ENCODE results near the gene GNE.
"Not testable (repeated sequence)": the region's sequence is repeated elsewhere in the genome, so short reads cannot be mapped to it uniquely, and the experiment has no call there.

The GNE gene

GRCh38 chr9:36301227-36301626 is 43.0 kb upstream of the GNE start:
- Histone ChIP-seq H3K79me1 (ENCODE audit: low read depth, low read length) (no peaks in the 10 kb centered on the region), H3K27me3 (ENCODE audit: control insufficient read depth in 3 of 3, insufficient read depth in 3 of 3, low read depth in 1 of 3, low read length in 3 of 3) (no peaks in the 10 kb centered on the region), H3K4ac (ENCODE audit: low read length) (no peak overlapping the region), H3K23ac (ENCODE audit: low read depth, low read length, poor library complexity) (no peak overlapping the region), H3K14ac (ENCODE audit: low read length) (no peak overlapping the region), H2AK5ac (ENCODE audit: low read depth, low read length) (no peak overlapping the region), H2BK12ac (ENCODE audit: low read length) (no peak overlapping the region), H2BK5ac (ENCODE audit: low read length) (no peak overlapping the region), H3K36me3 (replicated peaks in 1 of 2; ENCODE audit: control insufficient read depth in 2 of 2, insufficient read depth in 2 of 2, low read length in 2 of 2) (no peaks in the 10 kb centered on the region), H3K9ac (ENCODE audit: low read depth, low read length, poor library complexity) (no peak overlapping the region), H3K18ac (ENCODE audit: low read length) (no peak overlapping the region), H3K4me1 (ENCODE audit: control insufficient read depth in 2 of 2, insufficient read depth in 1 of 2, low read depth in 1 of 2, low read length in 2 of 2) (no peaks in the 10 kb centered on the region), H2BK15ac (ENCODE audit: low read length) (no peak overlapping the region), H4K8ac (ENCODE audit: low read depth, low read length) (no peak overlapping the region), H2BK120ac (ENCODE audit: low read depth, low read length) (no peak overlapping the region), H3K9me3 (replicated peaks in 1 of 2; ENCODE audit: control insufficient read depth in 2 of 2, insufficient read depth in 1 of 2, low read depth in 1 of 2, low read length in 2 of 2) (no peaks in the 10 kb centered on the region), H3K27ac (replicated peaks; ENCODE audit: low read length) (no peak overlapping the region), H3K4me2 (ENCODE audit: insufficient read depth, low read length, poor library complexity, severe bottlenecking) (no peak overlapping the region), H4K91ac (ENCODE audit: low read depth, low read length, poor library complexity) (no peak overlapping the region), H2AFZ (ENCODE audit: low read length) (no peak overlapping the region), H3K4me3 (ENCODE audit: low read length in 2 of 2) (no peak overlapping the region)
- no peak for DNase-seq (ENCODE audit: low spot score)
- WGBS, 2 donors (ENCODE audit: extremely low coverage in 2 of 2, insufficient read length in 2 of 2, insufficient replicate concordance in 1 of 2), result no CpG with 5 or more reads among the region's 5 CpGs

- Histone ChIP-seq H3K4me3 (ENCODE audit: low read length in 2 of 2) (no peak overlapping the region), H4K91ac (ENCODE audit: low read depth, low read length, poor library complexity) (no peak overlapping the region), H2BK120ac (ENCODE audit: low read depth, low read length) (no peak overlapping the region), H3K36me3 (replicated peaks in 1 of 2; ENCODE audit: control insufficient read depth in 2 of 2, insufficient read depth in 2 of 2, low read length in 2 of 2) (no peaks in the 10 kb centered on the region), H3K4ac (ENCODE audit: low read length) (no peak overlapping the region), H3K18ac (ENCODE audit: low read length) (no peak overlapping the region), H3K27ac (replicated peaks; ENCODE audit: low read length) (no peak overlapping the region), H2BK5ac (ENCODE audit: low read length) (no peak overlapping the region), H3K14ac (ENCODE audit: low read length) (no peak overlapping the region), H3K23ac (ENCODE audit: low read depth, low read length, poor library complexity) (no peak overlapping the region), H2BK15ac (ENCODE audit: low read length) (no peak overlapping the region), H2AK5ac (ENCODE audit: low read depth, low read length) (no peak overlapping the region), H3K79me1 (ENCODE audit: low read depth, low read length) (no peaks in the 10 kb centered on the region), H3K4me2 (ENCODE audit: insufficient read depth, low read length, poor library complexity, severe bottlenecking) (no peak overlapping the region), H3K9ac (ENCODE audit: low read depth, low read length, poor library complexity) (no peak overlapping the region), H4K8ac (ENCODE audit: low read depth, low read length) (no peak overlapping the region), H2BK12ac (ENCODE audit: low read length) (no peak overlapping the region), H2AFZ (ENCODE audit: low read length) (no peak overlapping the region), H3K27me3 (ENCODE audit: control insufficient read depth in 3 of 3, insufficient read depth in 3 of 3, low read depth in 1 of 3, low read length in 3 of 3) (no peaks in the 10 kb centered on the region), H3K9me3 (replicated peaks in 1 of 2; ENCODE audit: control insufficient read depth in 2 of 2, insufficient read depth in 1 of 2, low read depth in 1 of 2, low read length in 2 of 2) (no peaks in the 10 kb centered on the region), H3K4me1 (ENCODE audit: control insufficient read depth in 2 of 2, insufficient read depth in 1 of 2, low read depth in 1 of 2, low read length in 2 of 2) (no peaks in the 10 kb centered on the region)
- WGBS, 2 donors (ENCODE audit: extremely low coverage in 2 of 2, insufficient read length in 2 of 2, insufficient replicate concordance in 1 of 2), result no CpG with 5 or more reads among the region's 3 CpGs
- no peak for DNase-seq (ENCODE audit: low spot score)
Observed at GRCh38 chr9:36298566-36298965, 40.3 kb upstream of the GNE start.

GRCh38 chr9:36297798-36298197 is 39.5 kb upstream of the GNE start:
- Histone ChIP-seq H3K9me3 (replicated peaks in 1 of 2; ENCODE audit: control insufficient read depth in 2 of 2, insufficient read depth in 1 of 2, low read depth in 1 of 2, low read length in 2 of 2) (no peaks in the 10 kb centered on the region), H3K9ac (ENCODE audit: low read depth, low read length, poor library complexity) (no peak overlapping the region), H3K18ac (ENCODE audit: low read length) (no peak overlapping the region), H4K91ac (ENCODE audit: low read depth, low read length, poor library complexity) (no peak overlapping the region), H2BK12ac (ENCODE audit: low read length) (no peak overlapping the region), H3K36me3 (replicated peaks in 1 of 2; ENCODE audit: control insufficient read depth in 2 of 2, insufficient read depth in 2 of 2, low read length in 2 of 2) (no peaks in the 10 kb centered on the region), H2BK5ac (ENCODE audit: low read length) (no peak overlapping the region), H2BK15ac (ENCODE audit: low read length) (no peak overlapping the region), H3K23ac (ENCODE audit: low read depth, low read length, poor library complexity) (no peak overlapping the region), H4K8ac (ENCODE audit: low read depth, low read length) (no peak overlapping the region), H3K4me1 (ENCODE audit: control insufficient read depth in 2 of 2, insufficient read depth in 1 of 2, low read depth in 1 of 2, low read length in 2 of 2) (peaks cover 0 to 1% of the 10 kb centered on the region in 2 donors), H3K27ac (replicated peaks; ENCODE audit: low read length) (no peak overlapping the region), H2BK120ac (ENCODE audit: low read depth, low read length) (no peak overlapping the region), H3K4me3 (ENCODE audit: low read length in 2 of 2) (no peak overlapping the region), H3K14ac (ENCODE audit: low read length) (no peak overlapping the region), H3K27me3 (ENCODE audit: control insufficient read depth in 3 of 3, insufficient read depth in 3 of 3, low read depth in 1 of 3, low read length in 3 of 3) (no peaks in the 10 kb centered on the region), H2AFZ (ENCODE audit: low read length) (no peak overlapping the region), H3K4ac (ENCODE audit: low read length) (no peak overlapping the region), H3K79me1 (ENCODE audit: low read depth, low read length) (no peaks in the 10 kb centered on the region), H2AK5ac (ENCODE audit: low read depth, low read length) (no peak overlapping the region), H3K4me2 (ENCODE audit: insufficient read depth, low read length, poor library complexity, severe bottlenecking) (no peak overlapping the region)
- no peak for DNase-seq (ENCODE audit: low spot score)
- WGBS, 2 donors (ENCODE audit: extremely low coverage in 2 of 2, insufficient read length in 2 of 2, insufficient replicate concordance in 1 of 2), result no CpG with 5 or more reads among the region's 2 CpGs

- not testable (repeated sequence) for H4K8ac ChIP-seq (ENCODE audit: low read depth, low read length); H2AFZ ChIP-seq (ENCODE audit: low read length); H2BK15ac ChIP-seq (ENCODE audit: low read length); H3K27ac ChIP-seq (replicated peaks; ENCODE audit: low read length); H2AK5ac ChIP-seq (ENCODE audit: low read depth, low read length); H3K23ac ChIP-seq (ENCODE audit: low read depth, low read length, poor library complexity); H2BK12ac ChIP-seq (ENCODE audit: low read length); H2BK120ac ChIP-seq (ENCODE audit: low read depth, low read length); H3K79me1 ChIP-seq (ENCODE audit: low read depth, low read length); H3K4ac ChIP-seq (ENCODE audit: low read length); H4K91ac ChIP-seq (ENCODE audit: low read depth, low read length, poor library complexity); H3K4me2 ChIP-seq (ENCODE audit: insufficient read depth, low read length, poor library complexity, severe bottlenecking); H2BK5ac ChIP-seq (ENCODE audit: low read length); H3K27me3 ChIP-seq (ENCODE audit: control insufficient read depth in 3 of 3, insufficient read depth in 3 of 3, low read depth in 1 of 3, low read length in 3 of 3); DNase-seq (ENCODE audit: low spot score); H3K9me3 ChIP-seq (replicated peaks in 1 of 2; ENCODE audit: control insufficient read depth in 2 of 2, insufficient read depth in 1 of 2, low read depth in 1 of 2, low read length in 2 of 2); H3K14ac ChIP-seq (ENCODE audit: low read length); H3K4me3 ChIP-seq (ENCODE audit: low read length in 2 of 2); H3K18ac ChIP-seq (ENCODE audit: low read length); H3K4me1 ChIP-seq (ENCODE audit: control insufficient read depth in 2 of 2, insufficient read depth in 1 of 2, low read depth in 1 of 2, low read length in 2 of 2); H3K36me3 ChIP-seq (replicated peaks in 1 of 2; ENCODE audit: control insufficient read depth in 2 of 2, insufficient read depth in 2 of 2, low read length in 2 of 2); H3K9ac ChIP-seq (ENCODE audit: low read depth, low read length, poor library complexity)
- WGBS, 2 donors (ENCODE audit: extremely low coverage in 2 of 2, insufficient read length in 2 of 2, insufficient replicate concordance in 1 of 2), result no CpG with 5 or more reads among the region's 3 CpGs
Observed at GRCh38 chr9:36294996-36295395, 36.7 kb upstream of the GNE start.

Data from neuronal stem cell (in vitro differentiated cells).